Esophagus squamous epithelium (tissue), 5 donors: ENCODE measurements around the gene ZNRF1. TPM values are rescaled to one million over a fixed set of nuclear protein-coding genes. Genes with fewer than 3 reads are reported as not detected.

ENCODE experiments used
- DNase-seq: peaks from one replicate; lab custom pipeline; 2025; lab: John Stamatoyannopoulos, UW
- H3K27ac ChIP-seq, 4 donors: fragments of 200-600 bp; sonication (generic); one replicate each; pipeline ENCODE4 v1.5.1; 2016 to 2019; ENCODE audit warnings: mild to moderate bottlenecking in 1 of 4
- H3K27me3 ChIP-seq, 4 donors: fragments of 200-600 bp; sonication (generic); 1 replicate in 3 of 4; 2 replicates in 1 of 4; pipeline versions ENCODE4 v1.5.1 to v1.6.0; 2017 to 2021; ENCODE audit warnings: antibody characterized with exemption in 1 of 4
- H3K36me3 ChIP-seq, 3 donors: fragments of 200-600 bp; sonication (generic); one replicate each; pipeline ENCODE4 v1.5.1; 2016 to 2019
- H3K4me1 ChIP-seq, 3 donors: fragments of 200-600 bp; sonication (generic); one replicate each; pipeline ENCODE4 v1.5.1; 2017 to 2019
- H3K4me3 ChIP-seq, 4 donors: fragments of 200-600 bp; sonication (generic); 1 replicate in 3 of 4; 2 replicates in 1 of 4; pipeline ENCODE4 v1.5.1; 2016 to 2019; ENCODE audit warnings: mild to moderate bottlenecking in 2 of 4, moderate library complexity in 1 of 4
- H3K9me3 ChIP-seq, 3 donors: fragments of 200-600 bp; sonication (generic); one replicate each; pipeline ENCODE4 v1.5.1; 2016 to 2019
- POLR2A ChIP-seq, 4 donors: fragments of 450-650 bp; IDR thresholded peaks; one replicate each; pipeline ENCODE4 v1.6.1; 2017; ENCODE audit warnings: antibody characterized with exemption in 4 of 4, mild to moderate bottlenecking in 4 of 4, moderate library complexity in 3 of 4
- WGBS, 2 donors: methylation state at CpG; one replicate each; pipeline ENCODE4 v1.1.5; 2018; 5-methylcytosine and 5-hydroxymethylcytosine counted together
- intact Hi-C: fragments of 100-400 bp; cut with DNase I; formaldehyde crosslinking; loops from one replicate; pipeline ENCODE4 v1.15.0; 2022
- total RNA-seq, 4 donors: library from RNA; depleted of rRNA; stranded (reverse); fragments of >200 nt; gene quantifications; one replicate each; pipeline ENCODE4 v1.1.0, GENCODE V29; 2016
- TF ChIP-seq, protein P1 (sequence below), 6 experiments: fragments of 450-650 bp in 4 of 6; fragments of 200-600 bp in 2 of 6; sonication (generic) in 2 of 6; IDR thresholded peaks; one replicate each; pipeline ENCODE4 v1.5.1; 2016 to 2019; ENCODE audit warnings: antibody characterized with exemption in 6 of 6, mild to moderate bottlenecking in 4 of 6, moderate library complexity in 4 of 6
- donor health status: DM: yes; HTN: yes; CAD: no.

Gene ZNRF1
- total RNA-seq, 4 donors from 2014 or later = 28.0 to 67.4 (median 33.5) TPM

DNA sequence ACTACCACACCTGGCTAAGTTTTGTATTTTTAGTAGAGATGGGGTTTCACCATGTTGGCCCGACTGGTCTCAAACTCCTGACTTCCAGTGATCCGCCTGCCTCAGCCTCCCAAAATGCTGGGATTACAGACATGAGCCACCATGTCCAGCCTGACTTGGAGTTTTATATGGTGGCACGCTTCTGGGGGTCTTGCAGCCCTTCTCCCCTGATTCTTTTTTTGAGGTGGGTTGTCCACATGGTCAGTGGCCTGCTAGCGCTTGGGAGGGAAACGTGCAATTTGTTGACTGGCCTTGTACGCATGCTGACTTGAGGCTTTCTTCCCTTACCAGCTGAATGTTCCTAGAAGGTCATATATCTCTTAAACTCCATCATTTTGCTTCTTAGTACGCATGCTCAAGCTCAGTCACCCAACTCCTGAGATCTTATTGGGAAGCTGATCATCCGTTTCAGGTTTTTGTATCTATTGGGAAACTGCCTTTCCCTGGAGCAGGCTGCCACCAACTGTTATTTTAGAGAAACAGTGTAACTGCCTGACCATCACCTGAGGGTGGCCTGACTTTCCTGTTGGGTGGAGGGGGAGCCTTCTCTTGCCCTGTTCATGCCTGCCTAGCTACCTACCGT, 131.4 kb downstream of the ZNRF1 start:
- no peak overlapping the region for H3K27ac ChIP-seq
- H3K36me3 ChIP-seq = no peaks in the 10 kb centered on the region
- WGBS, 2 donors = 77 to 82% methylated on average over 9 of the region's 9 CpGs
- intact Hi-C loops = no loop called here
- TF ChIP-seq, protein P1, sequence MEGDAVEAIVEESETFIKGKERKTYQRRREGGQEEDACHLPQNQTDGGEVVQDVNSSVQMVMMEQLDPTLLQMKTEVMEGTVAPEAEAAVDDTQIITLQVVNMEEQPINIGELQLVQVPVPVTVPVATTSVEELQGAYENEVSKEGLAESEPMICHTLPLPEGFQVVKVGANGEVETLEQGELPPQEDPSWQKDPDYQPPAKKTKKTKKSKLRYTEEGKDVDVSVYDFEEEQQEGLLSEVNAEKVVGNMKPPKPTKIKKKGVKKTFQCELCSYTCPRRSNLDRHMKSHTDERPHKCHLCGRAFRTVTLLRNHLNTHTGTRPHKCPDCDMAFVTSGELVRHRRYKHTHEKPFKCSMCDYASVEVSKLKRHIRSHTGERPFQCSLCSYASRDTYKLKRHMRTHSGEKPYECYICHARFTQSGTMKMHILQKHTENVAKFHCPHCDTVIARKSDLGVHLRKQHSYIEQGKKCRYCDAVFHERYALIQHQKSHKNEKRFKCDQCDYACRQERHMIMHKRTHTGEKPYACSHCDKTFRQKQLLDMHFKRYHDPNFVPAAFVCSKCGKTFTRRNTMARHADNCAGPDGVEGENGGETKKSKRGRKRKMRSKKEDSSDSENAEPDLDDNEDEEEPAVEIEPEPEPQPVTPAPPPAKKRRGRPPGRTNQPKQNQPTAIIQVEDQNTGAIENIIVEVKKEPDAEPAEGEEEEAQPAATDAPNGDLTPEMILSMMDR (IDR thresholded peaks at IDR 0.05) = no peak
- TF ChIP-seq POLR2A (IDR thresholded peaks at IDR 0.05) = no peak
- no peaks in the 10 kb centered on the region for H3K27me3 ChIP-seq
- no peak overlapping the region for H3K4me3 ChIP-seq
- DNase-seq = no peak
- H3K9me3 ChIP-seq = no peaks in the 10 kb centered on the region
- H3K4me1 ChIP-seq = peaks cover 0 to 8% (median 0%) of the 10 kb centered on the region in 3 donors

- H3K27ac ChIP-seq = no peak overlapping the region
- DNase-seq = no peak
- no peak overlapping the region for H3K4me3 ChIP-seq
- TF ChIP-seq POLR2A (IDR thresholded peaks at IDR 0.05) = no peak
- TF ChIP-seq, protein P1 (IDR thresholded peaks at IDR 0.05) = no peak
- intact Hi-C loops = no loop called here
- WGBS, 2 donors = 72 to 78% methylated on average over 7 of the region's 7 CpGs
- no peaks in the 10 kb centered on the region for H3K27me3 ChIP-seq
- H3K9me3 ChIP-seq = no peaks in the 10 kb centered on the region
- H3K36me3 ChIP-seq = no peaks in the 10 kb centered on the region
- peaks cover 0 to 8% (median 0%) of the 10 kb centered on the region in 3 donors for H3K4me1 ChIP-seq
Measured at GRCh38 chr16:75131081-75131480, 132.3 kb downstream of the ZNRF1 start.

DNA sequence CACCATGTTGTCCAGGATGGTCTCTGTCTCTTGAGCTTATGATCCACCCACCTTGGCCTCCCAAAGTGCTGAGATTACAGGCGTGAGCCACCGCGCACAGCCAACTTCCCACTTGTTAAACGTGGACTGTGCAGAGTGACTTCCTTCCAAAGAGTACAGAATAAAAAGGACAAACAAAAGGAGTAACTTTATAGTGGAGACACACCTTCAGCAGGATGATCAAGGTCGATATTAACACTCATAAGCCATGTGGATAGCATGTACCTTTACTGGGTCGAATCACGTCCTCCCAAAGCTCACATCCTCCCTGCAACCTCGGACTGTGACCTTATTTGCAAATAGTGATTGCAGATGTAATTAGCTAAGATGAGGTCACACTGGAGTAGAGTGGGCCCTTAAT, 139.4 kb downstream of the ZNRF1 start:
- Histone ChIP-seq H3K27me3 (no peaks in the 10 kb centered on the region), H3K27ac (no peak overlapping the region), H3K4me1 (no peaks in the 10 kb centered on the region), H3K4me3 (no peak overlapping the region), H3K36me3 (no peaks in the 10 kb centered on the region), H3K9me3 (no peaks in the 10 kb centered on the region)
- TF ChIP-seq, protein P1 (IDR thresholded peaks at IDR 0.05) = no peak
- no peak for TF ChIP-seq POLR2A (IDR thresholded peaks at IDR 0.05)
- no peak for DNase-seq
- intact Hi-C loops = no loop called here
- WGBS, 2 donors = 65 to 74% methylated on average over 6 to 8 of the region's 8 CpGs

GRCh38 chr16:75138636-75139035, 139.8 kb downstream of the ZNRF1 start:
- no peaks in the 10 kb centered on the region for H3K9me3 ChIP-seq
- no peak overlapping the region for H3K27ac ChIP-seq
- DNase-seq = no peak
- intact Hi-C loops = no loop called here
- no peaks in the 10 kb centered on the region for H3K4me1 ChIP-seq
- WGBS, 2 donors = 60 to 67% methylated on average over 8 to 9 of the region's 9 CpGs
- no peak for TF ChIP-seq POLR2A (IDR thresholded peaks at IDR 0.05)
- TF ChIP-seq, protein P1 (IDR thresholded peaks at IDR 0.05) = no peak
- H3K27me3 ChIP-seq = no peaks in the 10 kb centered on the region
- H3K4me3 ChIP-seq = no peak overlapping the region
- H3K36me3 ChIP-seq = no peaks in the 10 kb centered on the region

- no peak for DNase-seq
- no peak overlapping the region for H3K27ac ChIP-seq
- no peaks in the 10 kb centered on the region for H3K36me3 ChIP-seq
- H3K4me1 ChIP-seq = no peaks in the 10 kb centered on the region
- H3K4me3 ChIP-seq = no peak overlapping the region
- no peak for TF ChIP-seq POLR2A (IDR thresholded peaks at IDR 0.05)
- TF ChIP-seq, protein P1 (IDR thresholded peaks at IDR 0.05) = no peak
- H3K9me3 ChIP-seq = no peaks in the 10 kb centered on the region
- intact Hi-C loops = no loop called here
- no peaks in the 10 kb centered on the region for H3K27me3 ChIP-seq
- WGBS, 2 donors = 94% methylated on average over 5 of the region's 5 CpGs
Measured at GRCh38 chr16:75139498-75139897, 140.7 kb downstream of the ZNRF1 start.
